ENCODE results near the gene CHRM4.
"Not testable (repeated sequence)": the region's sequence is repeated elsewhere in the genome, so short reads cannot be mapped to it uniquely, and the experiment has no call there.

The CHRM4 gene

GRCh38 chr11:46381819-46382645, 9.5 kb downstream of the CHRM4 start:
- no peak for DNase-seq

- DNase-seq = peak; percentile 83
These were observed 10.3 kb downstream of the CHRM4 start, which contains the start of gene MDK for GRCh38 chr11:46381048-46381818. TSS of gene MDK (plus strand) at chr11:46381669. CDS start at chr11:46382058, 389 bp downstream.

- peak; percentile 78 for DNase-seq
These were observed 11.1 kb downstream of the CHRM4 start for GRCh38 chr11:46380340-46381047.

GRCh38 chr11:46379482-46380293, 11.9 kb downstream of the CHRM4 start:
- DNase-seq = not testable (repeated sequence)

- no peak for DNase-seq
These were observed 12.6 kb downstream of the CHRM4 start for GRCh38 chr11:46378811-46379481.

- no peak for DNase-seq
These were observed 13.3 kb downstream of the CHRM4 start for GRCh38 chr11:46378296-46378695.

- no peak for DNase-seq
These were observed 13.7 kb downstream of the CHRM4 start for GRCh38 chr11:46377831-46378230.

- no peak for DNase-seq
These were observed 14.3 kb downstream of the CHRM4 start for GRCh38 chr11:46377290-46377689.

GRCh38 chr11:46376258-46377050, 15.1 kb downstream of the CHRM4 start:
- no peak for DNase-seq

GRCh38 chr11:46375392-46376101, 16.0 kb downstream of the CHRM4 start:
- no peak for DNase-seq

- no peak for DNase-seq
These were observed 16.8 kb downstream of the CHRM4 start for GRCh38 chr11:46374815-46375214.

- no peak for DNase-seq
These were observed 17.5 kb downstream of the CHRM4 start for GRCh38 chr11:46373787-46374740.

- not testable (repeated sequence) for DNase-seq
These were observed 19.1 kb downstream of the CHRM4 start for GRCh38 chr11:46372501-46372900.

- no peak for DNase-seq
These were observed 19.5 kb downstream of the CHRM4 start for GRCh38 chr11:46372086-46372485.

GRCh38 chr11:46371262-46371661, 20.3 kb downstream of the CHRM4 start:
- not testable (repeated sequence) for DNase-seq

GRCh38 chr11:46370253-46370652, 21.3 kb downstream of the CHRM4 start:
- DNase-seq = no peak

GRCh38 chr11:46369458-46370152, 22.0 kb downstream of the CHRM4 start:
- no peak for DNase-seq

- DNase-seq = no peak
These were observed 23.7 kb downstream of the CHRM4 start for GRCh38 chr11:46367916-46368267.

Data from right forelimb (tissue), 1 donor.